ENCODE data around the gene TESK2. TPM values are rescaled to one million over a fixed set of nuclear protein-coding genes. Genes with fewer than 3 reads are reported as not detected.
A peak's percentile ranks its signal among the peaks of the same experiment; 100 is the strongest.

The TESK2 gene
- total RNA-seq, 1 experiment from 2014 or later = 5.0 TPM

- no peak for TF ChIP-seq TCF7L2 (IDR thresholded peaks at IDR 0.05; ENCODE audit: borderline replicate concordance, extremely low read depth, insufficient read depth, insufficient read length)
- no peak for TF ChIP-seq SIN3A (IDR thresholded peaks at IDR 0.05; ENCODE audit: low read depth)
- no peak for TF ChIP-seq ZFX (IDR thresholded peaks at IDR 0.05)
- TF ChIP-seq FOSL1 (IDR thresholded peaks at IDR 0.05; ENCODE audit: low read depth) = no peak
- TF ChIP-seq CTCF (IDR thresholded peaks at IDR 0.05 in 2 of 3, conservative IDR thresholded peaks at IDR 0.05 in 1 of 3; ENCODE audit: borderline replicate concordance in 1 of 3, insufficient read depth in 1 of 3, low read depth in 2 of 3, low read length in 2 of 3) = no peak
- no peak for TF ChIP-seq ATF3 (IDR thresholded peaks at IDR 0.05)
- no peaks in the 10 kb centered on the region for H3K27me3 ChIP-seq (ENCODE audit: insufficient read depth, low read length)
- no peak overlapping the region for H3K9ac ChIP-seq (ENCODE audit: low read length)
- no peak for ATAC-seq
- peaks cover 12 to 26% of the 10 kb centered on the region in 2 experiments for H3K4me1 ChIP-seq (ENCODE audit: control insufficient read depth in 1 of 2, insufficient read depth in 2 of 2, low read length in 2 of 2)
- no peak for DNase-seq (ENCODE audit: low read depth, low spot score)
- no peak overlapping the region for H3K4me3 ChIP-seq (replicated peaks in 1 of 2; ENCODE audit: low read depth in 1 of 2, low read length in 2 of 2)
- POLR2A ChIA-PET = interaction anchor here (1.0 kb wide), 1 partner anchor 286 kb away, joined by 3 read pairs; no protein-coding TSS in a partner anchor
- H3K4me2 ChIP-seq (ENCODE audit: low read length) = peak overlapping the region; percentile 30; the same call in 1 of the 2 replicates
- no TSS peak for BruUV-seq (replicated peaks)
- H3K36me3 ChIP-seq (ENCODE audit: control insufficient read depth in 1 of 2, insufficient read depth in 2 of 2, low read length in 2 of 2) = no peaks in the 10 kb centered on the region
- no peaks in the 10 kb centered on the region for H3K9me2 ChIP-seq (ENCODE audit: insufficient read depth)
- H3K27ac ChIP-seq (ENCODE audit: low read depth, low read length) = no peak overlapping the region
- no peaks in the 10 kb centered on the region for H3K79me2 ChIP-seq (ENCODE audit: insufficient read depth, low read length)
- RAD21 ChIA-PET (ENCODE audit: low non-redundant PET in 1 of 2, low total read pairs in 2 of 2, uncharacterized antibody in 2 of 2, unreplicated experiment in 2 of 2) = interaction anchor here (0.7 to 2.2 kb wide), 4 partner anchors 282 to 286 kb away, joined by 3 to 9 read pairs (median 5); no protein-coding TSS in a partner anchor
- no peaks in the 10 kb centered on the region for H3K9me3 ChIP-seq (ENCODE audit: control insufficient read depth in 1 of 2, insufficient read depth in 1 of 2, low read depth in 1 of 2, low read length in 2 of 2)
- intact Hi-C loops (cut with micrococcal nuclease) = loop anchor here (1.0 to 5.0 kb wide), 6 partner anchors 272 to 568 kb away; partner anchors contain the start of gene RNU5D-1
- no peaks in the 10 kb centered on the region for H4K20me1 ChIP-seq (ENCODE audit: insufficient read depth)
- CTCF ChIA-PET = interaction anchor here (0.6 to 7.8 kb wide), 2 partner anchors 284 to 574 kb away, joined by 3 to 214 read pairs; partner anchors contain the start of genes HECTD3 and UROD
- H2AFZ ChIP-seq (ENCODE audit: low read depth, low read length, poor library complexity, severe bottlenecking) = no peak overlapping the region
Observed at GRCh38 chr1:45300669-45300997, 190.3 kb downstream of the TESK2 start.
